HEK293 (cell line): Measurements from ENCODE around the gene LRRC4C.

ENCODE experiments used
- CTCF ChIA-PET: fragments of 350-600 bp; formaldehyde crosslinking; extraction: SDS; loops from one replicate; lab custom pipeline; 2021; ENCODE audit warnings: antibody characterized with exemption; lab: Yijun Ruan, JAX
- POLR2A ChIA-PET: fragments of 300-600 bp; formaldehyde crosslinking; extraction: SDS; loops from one replicate; lab custom pipeline; 2020; ENCODE audit warnings: antibody characterized with exemption, inconsistent platforms; lab: Yijun Ruan, JAX
- H3K27ac ChIP-seq: fragments of 200-500 bp; sonication (Bioruptor generic); 2 replicates; pipeline ENCODE4 v1.5.1; 2014; ENCODE audit warnings: low read depth, low read length, control low read depth, inconsistent platforms; ENCODE audit errors: extremely low read depth
- H3K36me3 ChIP-seq, 2 experiments: fragments of 200-500 bp in 1 of 2; sonication (Bioruptor generic) in 1 of 2; 1 replicate in 1 of 2; 2 replicates in 1 of 2; pipeline ENCODE4 v1.5.1; 2014 to 2017; ENCODE audit warnings: inconsistent platforms in 2 of 2, low read length in 2 of 2; ENCODE audit not compliant: control insufficient read depth in 2 of 2, insufficient read depth in 1 of 2
- H3K4me1 ChIP-seq: fragments of 200-500 bp; sonication (Bioruptor generic); 2 replicates; pipeline ENCODE4 v1.5.1; 2014; ENCODE audit warnings: mild to moderate bottlenecking, low read length, inconsistent platforms; ENCODE audit not compliant: control insufficient read depth, insufficient read depth
- H3K4me3 ChIP-seq: 2 replicates; pipeline ENCODE4 v1.5.1; 2011; ENCODE audit warnings: low read depth, mild to moderate bottlenecking, control low read depth, low read length, moderate library complexity
- H3K9me3 ChIP-seq: fragments of 200-500 bp; sonication (Bioruptor generic); 2 replicates; pipeline ENCODE4 v1.5.1; 2014; ENCODE audit warnings: low read depth, low read length, inconsistent platforms; ENCODE audit not compliant: control insufficient read depth, insufficient read depth
- KLF16 ChIP-seq: fragments of 450-650 bp; formaldehyde crosslinking; IDR thresholded peaks from 2 replicates; pipeline ENCODE4 v1.5.1; 2017; ENCODE audit warnings: missing biosample characterization, missing genetic modification characterization
- KLF8 ChIP-seq: fragments of 450-650 bp; formaldehyde crosslinking; IDR thresholded peaks from 2 replicates; pipeline ENCODE4 v1.5.1; 2016; ENCODE audit warnings: missing biosample characterization, missing genetic modification characterization
- MYNN ChIP-seq: fragments of 450-650 bp; formaldehyde crosslinking; IDR thresholded peaks from 2 replicates; pipeline ENCODE4 v1.5.1; 2016; ENCODE audit warnings: missing biosample characterization, missing genetic modification characterization, borderline replicate concordance
- MZF1 ChIP-seq: fragments of 450-650 bp; formaldehyde crosslinking; IDR thresholded peaks from 2 replicates; pipeline ENCODE4 v1.5.1; 2017; ENCODE audit warnings: missing biosample characterization, missing genetic modification characterization, borderline replicate concordance
- PRDM1 ChIP-seq: fragments of 450-650 bp; formaldehyde crosslinking; IDR thresholded peaks from 2 replicates; pipeline ENCODE4; 2016; ENCODE audit warnings: missing biosample characterization, missing genetic modification characterization
- SALL2 ChIP-seq: fragments of 450-650 bp; formaldehyde crosslinking; IDR thresholded peaks from 2 replicates; pipeline ENCODE4 v1.5.0; 2017; ENCODE audit warnings: missing biosample characterization, mild to moderate bottlenecking, missing genetic modification characterization, borderline replicate concordance
- SETDB1 ChIP-seq: IDR thresholded peaks from one replicate; pipeline ENCODE4 v1.6.1; 2017; ENCODE audit warnings: mild to moderate bottlenecking, low read length, moderate library complexity, mixed read lengths; ENCODE audit not compliant: insufficient read length
- ZBTB6 ChIP-seq: fragments of 450-650 bp; formaldehyde crosslinking; IDR thresholded peaks from 2 replicates; pipeline ENCODE4 v1.5.1; 2017; ENCODE audit warnings: missing biosample characterization, missing genetic modification characterization
- ZNF112 ChIP-seq: fragments of 450-650 bp; formaldehyde crosslinking; IDR thresholded peaks from 2 replicates; pipeline ENCODE4 v1.5.0; 2017; ENCODE audit warnings: missing biosample characterization, missing genetic modification characterization
- ZNF146 ChIP-seq: fragments of 450-650 bp; formaldehyde crosslinking; IDR thresholded peaks from 2 replicates; pipeline ENCODE4 v1.5.1; 2016; ENCODE audit warnings: missing biosample characterization, missing genetic modification characterization
- ZNF169 ChIP-seq: fragments of 450-650 bp; formaldehyde crosslinking; IDR thresholded peaks from 2 replicates; pipeline ENCODE4 v1.5.1; 2016; ENCODE audit warnings: missing biosample characterization, missing genetic modification characterization
- ZNF174 ChIP-seq: fragments of 450-650 bp; formaldehyde crosslinking; IDR thresholded peaks from 2 replicates; pipeline ENCODE4 v1.5.0; 2017; ENCODE audit warnings: missing biosample characterization, mild to moderate bottlenecking, missing genetic modification characterization
- ZNF214 ChIP-seq: fragments of 450-650 bp; formaldehyde crosslinking; IDR thresholded peaks from 2 replicates; pipeline ENCODE4 v1.5.1; 2017; ENCODE audit warnings: missing biosample characterization, mild to moderate bottlenecking, missing genetic modification characterization, borderline replicate concordance
- ZNF223 ChIP-seq: fragments of 450-650 bp; formaldehyde crosslinking; IDR thresholded peaks from 2 replicates; pipeline ENCODE4 v1.5.1; 2016; ENCODE audit warnings: missing biosample characterization, missing genetic modification characterization
- ZNF302 ChIP-seq: fragments of 450-650 bp; formaldehyde crosslinking; IDR thresholded peaks from 2 replicates; pipeline ENCODE4 v1.5.1; 2016; ENCODE audit warnings: missing biosample characterization, missing genetic modification characterization, low read depth
- ZNF398 ChIP-seq: fragments of 450-650 bp; formaldehyde crosslinking; IDR thresholded peaks from 2 replicates; pipeline ENCODE4 v1.5.1; 2017; ENCODE audit warnings: missing biosample characterization, missing genetic modification characterization
- ZNF404 ChIP-seq: fragments of 450-650 bp; formaldehyde crosslinking; IDR thresholded peaks from 2 replicates; pipeline ENCODE4 v1.5.1; 2017; ENCODE audit warnings: missing biosample characterization, missing genetic modification characterization
- ZNF433 ChIP-seq: fragments of 450-650 bp; formaldehyde crosslinking; IDR thresholded peaks from 2 replicates; pipeline ENCODE4 v1.5.1; 2016; ENCODE audit warnings: missing biosample characterization, missing genetic modification characterization, low read depth
- ZNF501 ChIP-seq: fragments of 450-650 bp; formaldehyde crosslinking; IDR thresholded peaks from 2 replicates; pipeline ENCODE4 v1.5.1; 2016; ENCODE audit warnings: missing biosample characterization, missing genetic modification characterization
- ZNF510 ChIP-seq: fragments of 450-650 bp; formaldehyde crosslinking; IDR thresholded peaks from 2 replicates; pipeline ENCODE4 v1.5.1; 2018; ENCODE audit warnings: mild to moderate bottlenecking, missing genetic modification characterization, missing biosample characterization; ENCODE audit not compliant: insufficient replicate concordance
- ZNF654 ChIP-seq: fragments of 450-650 bp; formaldehyde crosslinking; IDR thresholded peaks from 2 replicates; pipeline ENCODE4 v1.5.1; 2016; ENCODE audit warnings: low read depth, missing biosample characterization, missing genetic modification characterization
- ZNF677 ChIP-seq: fragments of 450-650 bp; IDR thresholded peaks from 2 replicates; pipeline ENCODE4 v1.5.0; 2018; ENCODE audit warnings: missing biosample characterization, mild to moderate bottlenecking, missing genetic modification characterization, moderate library complexity
- ZNF791 ChIP-seq: fragments of 450-650 bp; formaldehyde crosslinking; IDR thresholded peaks from 2 replicates; pipeline ENCODE4 v1.5.1; 2016; ENCODE audit warnings: missing biosample characterization, missing genetic modification characterization
- ZNF837 ChIP-seq: fragments of 450-650 bp; formaldehyde crosslinking; IDR thresholded peaks from 2 replicates; pipeline ENCODE4 v1.5.1; 2016; ENCODE audit warnings: missing biosample characterization, missing genetic modification characterization

The LRRC4C gene

GRCh38 chr11:41053894-41054293 is 405.6 kb downstream of the LRRC4C start:
- Histone ChIP-seq H3K9me3 (no peaks in the 10 kb centered on the region), H3K4me3 (no peak overlapping the region)

GRCh38 chr11:41051919-41052635 is 407.4 kb downstream of the LRRC4C start:
- TF ChIP-seq ZNF654 (no peak), SALL2 (no peak), ZNF112 (no peak), ZNF837 (tag by site-specific recombination) (no peak), KLF16 (no peak), ZNF677 (no peak), ZNF404 (tag by site-specific recombination) (no peak), ZBTB6 (tag by site-specific recombination) (no peak), ZNF398 (no peak), ZNF174 (no peak), ZNF510 (tag by site-specific recombination) (no peak), ZNF146 (tag by site-specific recombination) (no peak), ZNF433 (tag by site-specific recombination) (no peak), ZNF223 (tag by site-specific recombination) (no peak), MZF1 (tag by site-specific recombination) (no peak), ZNF169 (tag by site-specific recombination) (no peak), ZNF501 (tag by site-specific recombination) (no peak), ZNF791 (tag by site-specific recombination) (no peak)
- no peaks in the 10 kb centered on the region for H3K4me1 ChIP-seq
- no peak overlapping the region for H3K4me3 ChIP-seq
- ChIA-PET POLR2A (no interaction called here), CTCF (no interaction called here)
- H3K27ac ChIP-seq: no peak overlapping the region
- no peaks in the 10 kb centered on the region for H3K36me3 ChIP-seq
- H3K9me3 ChIP-seq: no peaks in the 10 kb centered on the region

More at GRCh38 chr11:41053894-41054293, 405.6 kb downstream of the LRRC4C start:
- H3K36me3 ChIP-seq: no peaks in the 10 kb centered on the region
- CTCF ChIA-PET: no interaction called here
- no peaks in the 10 kb centered on the region for H3K4me1 ChIP-seq
- POLR2A ChIA-PET: no interaction called here
- TF ChIP-seq KLF8 (tag by site-specific recombination) (no peak), ZNF214 (no peak), ZNF302 (tag by site-specific recombination) (no peak), SETDB1 (no peak), PRDM1 (tag by site-specific recombination) (no peak), MYNN (no peak)
- H3K27ac ChIP-seq: no peak overlapping the region
